Mucosa of rectum (tissue), 2 donors: ENCODE measurements around the gene ATP11A.

ENCODE experiments used
- H3K27ac ChIP-seq, 2 donors: one replicate each; pipeline ENCODE4 v1.7.0; 2013; ENCODE audit warnings: inconsistent platforms in 2 of 2, low read depth in 2 of 2, low read length in 2 of 2
- H3K27me3 ChIP-seq, 2 donors: one replicate each; pipeline ENCODE4 v1.7.0; 2013; ENCODE audit warnings: low read length in 2 of 2; ENCODE audit not compliant: control insufficient read depth in 2 of 2, insufficient read depth in 2 of 2
- H3K36me3 ChIP-seq, 2 donors: one replicate each; pipeline ENCODE4 v1.7.0; 2013; ENCODE audit warnings: low read length in 2 of 2; ENCODE audit not compliant: control insufficient read depth in 2 of 2, insufficient read depth in 2 of 2
- H3K4me1 ChIP-seq, 2 donors: one replicate each; pipeline ENCODE4 v1.7.0; 2013; ENCODE audit warnings: low read length in 2 of 2, mild to moderate bottlenecking in 1 of 2; ENCODE audit not compliant: control insufficient read depth in 2 of 2, insufficient read depth in 2 of 2
- H3K4me3 ChIP-seq, 2 donors: one replicate each; pipeline ENCODE4 v1.7.0; 2013; ENCODE audit warnings: low read length in 2 of 2
- H3K9ac ChIP-seq, 2 donors: one replicate each; pipeline ENCODE4 v1.7.0; 2013; ENCODE audit warnings: low read length in 2 of 2, low read depth in 1 of 2, mild to moderate bottlenecking in 1 of 2
- H3K9me3 ChIP-seq, 2 donors: one replicate each; pipeline ENCODE4 v1.7.0; 2013; ENCODE audit warnings: low read length in 2 of 2; ENCODE audit not compliant: control insufficient read depth in 2 of 2
- donor health status: healthy.
- donor health status: Normal muscosa, but diverticular disease.

ATP11A gene

DNA sequence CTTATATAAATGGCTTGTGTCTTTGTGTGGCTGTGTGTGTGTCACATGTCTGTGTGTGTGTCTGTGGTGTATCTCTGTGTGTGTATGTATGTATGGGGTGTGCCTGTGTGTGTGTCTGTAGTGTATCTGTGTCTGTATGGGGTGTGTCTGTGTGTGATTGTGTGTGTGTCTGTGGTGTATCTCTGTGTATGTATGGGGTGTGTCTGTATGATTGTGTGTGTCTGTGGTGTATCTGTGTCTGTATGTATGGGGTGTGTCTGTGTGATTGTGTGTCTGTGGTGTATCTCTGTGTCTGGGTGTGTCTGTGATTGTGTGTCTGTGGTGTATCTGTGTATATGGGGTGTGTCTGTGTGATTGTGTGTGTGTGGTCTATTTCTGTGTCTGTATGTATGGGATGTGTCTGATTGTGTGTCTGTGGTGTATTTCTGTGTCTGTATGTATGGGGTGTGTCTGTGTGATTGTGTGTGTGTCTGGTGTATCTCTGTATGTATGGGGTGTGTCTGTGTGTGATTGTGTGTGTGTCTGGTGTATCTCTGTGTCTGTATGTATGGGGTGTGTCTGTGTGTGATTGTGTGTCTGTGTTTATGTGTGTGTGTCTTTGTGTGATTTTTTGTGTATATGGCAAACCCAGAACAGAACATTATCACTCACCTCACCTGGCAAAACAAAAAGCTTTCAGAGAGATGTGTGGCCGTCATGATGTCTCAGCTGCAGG lies 223.0 kb downstream of the ATP11A start:
- no peaks in the 10 kb centered on the region for H3K36me3 ChIP-seq
- H3K27me3 ChIP-seq, result no peaks in the 10 kb centered on the region
- H3K4me1 ChIP-seq, result no peaks in the 10 kb centered on the region
- H3K9ac ChIP-seq, result no peak overlapping the region
- no peaks in the 10 kb centered on the region for H3K9me3 ChIP-seq
- no peak overlapping the region for H3K27ac ChIP-seq
- no peak overlapping the region for H3K4me3 ChIP-seq

DNA sequence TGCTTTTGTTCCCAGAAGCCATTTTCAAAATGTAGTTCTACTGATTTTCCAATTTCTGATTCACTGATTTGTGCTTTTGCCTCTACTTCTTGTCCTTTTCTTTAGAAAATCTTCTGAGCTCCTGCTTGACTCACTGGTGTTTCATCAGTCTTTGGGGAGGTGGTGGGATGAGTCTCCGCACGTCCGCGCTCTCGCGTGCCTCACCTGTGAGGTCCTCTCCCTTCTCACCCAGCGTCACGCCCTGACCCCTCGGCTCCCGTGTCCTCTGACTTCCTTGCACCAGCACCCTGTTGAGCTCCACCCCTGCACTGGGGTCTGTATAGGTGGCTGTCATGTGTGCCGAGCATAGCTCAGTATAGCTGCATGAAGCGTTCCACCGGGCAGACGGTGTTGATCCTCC lies 226.5 kb downstream of the ATP11A start:
- no peak overlapping the region for H3K27ac ChIP-seq
- H3K9ac ChIP-seq, result no peak overlapping the region
- H3K27me3 ChIP-seq, result no peaks in the 10 kb centered on the region
- H3K4me3 ChIP-seq, result no peak overlapping the region
- no peaks in the 10 kb centered on the region for H3K4me1 ChIP-seq
- H3K36me3 ChIP-seq, result no peaks in the 10 kb centered on the region
- no peaks in the 10 kb centered on the region for H3K9me3 ChIP-seq

DNA sequence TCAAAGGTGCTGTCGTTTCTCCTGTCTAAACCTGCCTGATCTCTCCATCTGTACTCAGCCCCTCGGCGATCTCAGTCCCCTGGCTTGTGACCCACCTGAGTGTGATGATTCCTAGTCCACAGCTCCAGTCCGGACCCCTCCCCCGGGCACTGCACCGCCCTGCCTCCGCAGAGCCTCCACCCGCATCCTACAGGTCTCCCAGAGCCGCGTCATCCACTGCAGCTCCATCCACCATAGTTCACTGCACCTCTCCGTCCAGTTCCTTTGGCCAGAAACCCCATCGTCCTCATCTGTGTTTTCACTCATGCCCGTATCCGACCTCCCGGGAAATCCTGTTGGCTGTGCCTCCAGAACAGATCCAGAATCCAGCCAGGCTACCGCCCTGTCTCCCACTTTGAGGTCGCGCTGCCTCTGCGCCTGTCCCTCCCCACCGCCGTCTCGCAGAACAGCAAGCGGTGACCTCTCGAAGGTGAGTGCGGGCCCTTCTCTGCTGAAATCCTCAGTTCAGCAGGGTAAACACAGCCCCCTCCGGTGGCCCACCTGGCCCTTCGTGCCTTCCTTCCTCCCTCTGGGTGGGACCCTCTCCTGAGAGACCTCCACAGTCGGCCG lies 227.3 kb downstream of the ATP11A start:
- no peaks in the 10 kb centered on the region for H3K9me3 ChIP-seq
- no peaks in the 10 kb centered on the region for H3K27me3 ChIP-seq
- no peak overlapping the region for H3K9ac ChIP-seq
- H3K4me3 ChIP-seq, result no peak overlapping the region
- no peaks in the 10 kb centered on the region for H3K36me3 ChIP-seq
- no peak overlapping the region for H3K27ac ChIP-seq
- no peaks in the 10 kb centered on the region for H3K4me1 ChIP-seq

DNA sequence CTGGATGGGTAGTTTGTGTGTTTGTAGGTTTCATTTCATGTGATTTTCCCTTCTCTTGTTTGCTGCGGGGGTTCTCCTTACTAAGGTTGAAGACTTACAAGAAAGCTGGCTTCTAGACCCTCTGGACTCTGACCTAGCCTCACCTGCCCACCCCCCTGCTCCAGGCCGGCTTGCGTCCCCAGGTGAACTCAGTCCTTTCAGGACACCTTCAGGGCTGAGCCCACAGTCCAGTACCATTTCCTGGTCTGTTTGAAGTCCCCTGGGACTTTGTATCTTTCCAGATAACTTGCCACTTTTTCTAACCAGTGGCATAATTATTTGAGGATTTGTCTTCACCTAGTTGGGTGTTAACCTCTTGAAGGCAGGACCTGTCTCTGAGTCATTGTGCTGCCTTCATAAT lies 227.9 kb downstream of the ATP11A start:
- no peak overlapping the region for H3K4me3 ChIP-seq
- H3K9me3 ChIP-seq, result no peaks in the 10 kb centered on the region
- no peak overlapping the region for H3K27ac ChIP-seq
- H3K27me3 ChIP-seq, result no peaks in the 10 kb centered on the region
- H3K9ac ChIP-seq, result no peak overlapping the region
- no peaks in the 10 kb centered on the region for H3K36me3 ChIP-seq
- no peaks in the 10 kb centered on the region for H3K4me1 ChIP-seq

DNA sequence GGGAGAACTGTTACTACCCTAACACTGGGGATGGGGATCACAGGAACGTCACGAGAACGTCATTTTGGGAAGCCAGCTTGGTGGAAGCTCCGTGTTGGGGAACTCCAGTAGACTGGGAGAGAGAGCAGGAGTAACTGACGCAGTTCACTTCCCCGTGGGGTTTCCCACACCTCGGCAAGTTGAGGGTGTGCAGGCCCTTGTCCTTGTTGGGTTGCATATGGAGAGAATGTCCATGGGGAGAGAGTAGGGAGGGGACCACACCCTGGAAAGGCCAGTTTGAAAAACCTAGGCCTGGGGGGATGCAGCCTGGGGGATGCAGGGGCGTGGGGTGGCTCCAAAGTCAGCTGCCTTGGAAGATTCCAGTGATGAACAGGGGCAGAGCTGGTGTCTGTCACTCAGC lies 228.4 kb downstream of the ATP11A start:
- no peaks in the 10 kb centered on the region for H3K9me3 ChIP-seq
- H3K4me1 ChIP-seq, result no peaks in the 10 kb centered on the region
- no peak overlapping the region for H3K9ac ChIP-seq
- H3K36me3 ChIP-seq, result no peaks in the 10 kb centered on the region
- H3K4me3 ChIP-seq, result no peak overlapping the region
- no peak overlapping the region for H3K27ac ChIP-seq
- no peaks in the 10 kb centered on the region for H3K27me3 ChIP-seq

DNA sequence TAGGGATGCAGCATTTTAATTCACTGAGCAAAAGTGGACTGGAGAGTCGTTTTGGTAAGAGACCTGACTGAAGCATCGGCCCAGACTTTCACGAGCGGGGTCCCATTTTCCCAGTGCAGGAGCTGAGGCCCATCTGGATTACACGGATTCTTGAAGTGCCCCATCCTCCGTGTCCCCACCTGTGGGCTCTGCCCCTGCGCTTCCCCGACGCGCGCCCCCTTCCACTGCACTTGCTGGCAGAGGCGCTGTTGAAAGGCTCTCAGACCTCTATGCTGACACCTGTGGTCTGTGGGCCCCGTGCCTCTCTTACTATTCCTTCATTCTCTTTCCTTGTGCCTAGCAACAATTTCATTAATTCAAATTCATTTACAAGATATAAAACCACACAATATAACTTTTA lies 228.9 kb downstream of the ATP11A start:
- Histone ChIP-seq H3K27ac (no peak overlapping the region), H3K9ac (no peak overlapping the region), H3K9me3 (no peaks in the 10 kb centered on the region), H3K4me1 (no peaks in the 10 kb centered on the region), H3K27me3 (no peaks in the 10 kb centered on the region), H3K4me3 (no peak overlapping the region), H3K36me3 (no peaks in the 10 kb centered on the region)

DNA sequence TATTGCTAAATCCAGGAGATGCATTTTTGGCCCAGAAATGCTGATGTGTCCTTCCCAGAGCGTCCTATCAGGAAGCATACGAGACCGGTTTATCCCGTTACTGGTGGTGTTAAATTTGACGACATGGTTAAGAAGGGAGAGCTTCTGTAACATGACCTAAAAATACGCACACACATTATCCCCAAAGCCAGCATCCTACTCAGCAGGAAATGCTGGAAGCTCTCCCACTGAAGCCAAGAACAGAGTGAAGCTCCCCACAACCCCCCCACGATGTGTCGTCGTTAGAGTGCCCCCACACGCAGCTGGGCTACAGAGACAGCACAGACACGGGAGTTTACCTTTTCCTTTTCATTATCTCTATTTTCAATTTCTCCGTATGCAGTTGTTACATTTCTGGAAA lies 234.1 kb downstream of the ATP11A start:
- no peak overlapping the region for H3K4me3 ChIP-seq
- H3K4me1 ChIP-seq, result peaks cover 4% of the 10 kb centered on the region in 2 donors
- peaks cover 0 to 2% of the 10 kb centered on the region in 2 donors for H3K9me3 ChIP-seq
- H3K9ac ChIP-seq, result no peak overlapping the region
- H3K27ac ChIP-seq, result no peak overlapping the region
- no peaks in the 10 kb centered on the region for H3K27me3 ChIP-seq
- no peaks in the 10 kb centered on the region for H3K36me3 ChIP-seq

DNA sequence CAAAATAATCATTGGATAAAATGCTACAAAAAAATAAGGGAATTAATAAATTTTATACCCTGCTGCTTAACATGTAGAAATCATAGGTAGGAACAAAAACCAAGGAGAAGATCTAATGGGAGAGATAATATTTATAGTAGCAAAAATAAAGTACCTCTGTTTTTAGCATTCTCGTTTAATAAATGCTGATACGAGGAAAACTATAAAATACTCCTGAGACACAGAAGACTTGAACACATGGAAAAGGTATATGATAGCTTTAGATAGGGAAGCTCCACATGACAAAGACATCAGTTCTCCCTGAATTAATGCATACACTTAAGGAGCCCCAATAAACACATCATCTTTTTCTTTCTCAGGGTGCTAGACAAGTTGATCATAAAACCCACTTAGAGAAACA lies 234.5 kb downstream of the ATP11A start:
- H3K36me3 ChIP-seq, result no peaks in the 10 kb centered on the region
- peaks cover 8% of the 10 kb centered on the region in 2 donors for H3K4me1 ChIP-seq
- peaks cover 0 to 2% of the 10 kb centered on the region in 2 donors for H3K9me3 ChIP-seq
- H3K4me3 ChIP-seq, result no peak overlapping the region
- no peak overlapping the region for H3K9ac ChIP-seq
- no peaks in the 10 kb centered on the region for H3K27me3 ChIP-seq
- H3K27ac ChIP-seq, result no peak overlapping the region

DNA sequence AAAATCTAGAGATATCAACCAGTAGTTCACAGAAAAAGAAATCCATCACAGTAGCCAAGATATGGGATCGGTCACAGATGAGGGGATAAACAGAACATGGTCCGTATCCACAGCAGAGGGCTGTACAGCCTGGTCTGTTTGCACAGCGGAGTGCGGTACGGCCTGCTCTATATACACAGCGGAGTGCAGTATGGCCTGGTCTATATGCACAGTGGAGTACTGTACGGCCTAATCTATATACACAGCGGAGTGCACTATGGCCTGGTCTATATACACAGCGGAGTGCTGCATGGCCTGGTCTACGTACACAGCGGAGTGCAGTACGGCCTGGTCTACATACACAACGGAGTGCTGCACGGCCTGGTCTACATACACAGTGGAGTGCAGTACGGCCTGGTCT lies 236.2 kb downstream of the ATP11A start:
- peaks cover 0 to 2% of the 10 kb centered on the region in 2 donors for H3K9me3 ChIP-seq
- H3K27me3 ChIP-seq, result peaks cover 0 to 2% of the 10 kb centered on the region in 2 donors
- H3K9ac ChIP-seq, result no peak overlapping the region
- no peak overlapping the region for H3K4me3 ChIP-seq
- H3K36me3 ChIP-seq, result no peaks in the 10 kb centered on the region
- H3K4me1 ChIP-seq, result peaks cover 16% of the 10 kb centered on the region in 2 donors
- H3K27ac ChIP-seq, result no peak overlapping the region

DNA sequence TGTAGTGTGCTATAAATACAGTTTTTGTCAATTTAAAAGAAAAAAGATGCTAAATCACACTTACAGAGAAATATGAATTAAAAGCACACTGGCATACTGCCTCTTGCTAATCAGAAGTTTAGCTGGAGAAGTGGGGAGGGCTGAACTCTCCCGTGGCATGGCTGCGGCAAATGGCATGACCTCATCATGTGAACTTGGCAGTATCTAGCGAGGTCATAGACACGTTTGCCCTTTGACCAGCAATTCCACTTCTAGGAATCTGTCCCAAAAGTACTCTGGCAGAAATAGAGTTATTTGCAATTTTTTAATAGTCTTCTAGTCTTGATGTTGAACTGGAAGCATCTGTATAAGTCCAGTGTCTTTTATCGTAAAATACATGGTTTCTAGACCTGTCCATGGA lies 237.2 kb downstream of the ATP11A start:
- no peak overlapping the region for H3K27ac ChIP-seq
- H3K27me3 ChIP-seq, result peaks cover 0 to 3% of the 10 kb centered on the region in 2 donors
- H3K9ac ChIP-seq, result no peak overlapping the region

More for the DNA sequence above, 237.2 kb downstream of the ATP11A start:
- H3K36me3 ChIP-seq, result no peaks in the 10 kb centered on the region
- peaks cover 17 to 23% of the 10 kb centered on the region in 2 donors for H3K4me1 ChIP-seq
- H3K4me3 ChIP-seq, result no peak overlapping the region
- H3K9me3 ChIP-seq, result peaks cover 0 to 2% of the 10 kb centered on the region in 2 donors
